Caco-2 (cell line): Measurements from ENCODE around the gene IGFALS. TPM values are rescaled to one million over a fixed set of nuclear protein-coding genes. Genes with fewer than 3 reads are reported as not detected.

ENCODE experiments used
- BruUV-seq: library from RNA; stranded (reverse); fragments of 400-500 nt; replicated peaks from 2 replicates; lab custom pipeline; 2021; lab: Mats Ljungman, UMichigan
- CTCF ChIA-PET: fragments of 300-600 bp; sonication (Branson Sonifier 250); formaldehyde crosslinking; loops from one replicate; lab custom pipeline; 2022; ENCODE audit warnings: antibody characterized with exemption; lab: Charles Lee
- POLR2A ChIA-PET: fragments of 300-600 bp; sonication (Branson Sonifier 250); formaldehyde crosslinking; loops from one replicate; lab custom pipeline; 2022; ENCODE audit warnings: antibody characterized with exemption; lab: Charles Lee
- DNase-seq, 2 experiments: peaks; one replicate each; pipeline versions ENCODE4 v3.0.0 to v3.0.0-alpha.2; 2020 to 2022
- H3K27me3 ChIP-seq: replicated peaks from 2 replicates; pipeline ENCODE4 v1.6.0; 2011; ENCODE audit warnings: low read length; ENCODE audit not compliant: control insufficient read depth, insufficient read depth
- H3K36me3 ChIP-seq: 2 replicates; pipeline ENCODE4 v1.5.1; 2011; ENCODE audit warnings: low read length; ENCODE audit not compliant: control insufficient read depth, insufficient read depth
- H3K4me1 ChIP-seq: fragments of 250-450 bp; sonication (Bioruptor Pico); 2 replicates; pipeline ENCODE4 v1.5.1; 2020; ENCODE audit warnings: mild to moderate bottlenecking
- H3K4me3 ChIP-seq: 2 replicates; pipeline ENCODE4 v1.5.1; 2011; ENCODE audit warnings: low read depth, mild to moderate bottlenecking, control low read depth, low read length
- H3K9me3 ChIP-seq: fragments of 250-450 bp; sonication (Bioruptor Pico); 2 replicates; pipeline ENCODE4 v1.5.1; 2020; ENCODE audit warnings: mild to moderate bottlenecking, moderate library complexity
- H3K27ac Mint-ChIP-seq: one replicate; pipeline ENCODE4 v1.8.0; 2022; ENCODE audit warnings: mixed read lengths; ENCODE audit not compliant: unreplicated experiment
- H3K27me3 Mint-ChIP-seq: one replicate; pipeline ENCODE4 v1.8.0; 2022; ENCODE audit warnings: mixed read lengths; ENCODE audit not compliant: insufficient read depth, unreplicated experiment
- H3K36me3 Mint-ChIP-seq: one replicate; pipeline ENCODE4 v1.8.0; 2022; ENCODE audit warnings: mild to moderate bottlenecking, mixed read lengths; ENCODE audit not compliant: insufficient read depth, unreplicated experiment
- H3K4me1 Mint-ChIP-seq: one replicate; pipeline ENCODE4 v1.8.0; 2022; ENCODE audit warnings: low read depth, mixed read lengths; ENCODE audit not compliant: unreplicated experiment
- H3K4me3 Mint-ChIP-seq: one replicate; pipeline ENCODE4 v1.8.0; 2022; ENCODE audit warnings: mild to moderate bottlenecking, moderate library complexity, mixed read lengths; ENCODE audit not compliant: unreplicated experiment
- H3K9me3 Mint-ChIP-seq: one replicate; pipeline ENCODE4 v1.8.0; 2022; ENCODE audit warnings: mixed read lengths; ENCODE audit not compliant: unreplicated experiment
- CTCF ChIP-seq, 2 experiments: fragments of 200-600 bp in 1 of 2; IDR thresholded peaks; 1 replicate in 1 of 2; 2 replicates in 1 of 2; pipeline versions ENCODE4 v1.5.1 to v1.8.0; 2011 to 2022; ENCODE audit warnings: antibody characterized with exemption in 1 of 2, control low read depth in 1 of 2, inconsistent platforms in 1 of 2, low read depth in 1 of 2, low read length in 1 of 2, mild to moderate bottlenecking in 1 of 2, moderate library complexity in 1 of 2; ENCODE audit not compliant: insufficient read depth in 1 of 2, severe bottlenecking in 1 of 2, unreplicated experiment in 1 of 2
- intact Hi-C: fragments of 100-400 bp; cut with micrococcal nuclease; formaldehyde crosslinking; loops from one replicate; pipeline ENCODE4 v1.10.0; 2022; ENCODE audit not compliant: unreplicated experiment
- total RNA-seq: library from RNA; stranded (reverse); gene quantifications from 2 replicates; pipeline ENCODE4 v1.2.3, GENCODE V29; 2022

The IGFALS gene
- total RNA-seq, 1 experiment from 2014 or later: not detected

- no peak overlapping the region for H3K27ac Mint-ChIP-seq
- no peaks in the 10 kb centered on the region for H3K4me1 Mint-ChIP-seq
- peaks cover 20% of the 10 kb centered on the region for H3K36me3 Mint-ChIP-seq
- Histone ChIP-seq H3K4me1 (no peaks in the 10 kb centered on the region), H3K9me3 (no peaks in the 10 kb centered on the region), H3K27me3 (no peaks in the 10 kb centered on the region), H3K36me3 (no peaks in the 10 kb centered on the region), H3K4me3 (no peak overlapping the region)
- H3K9me3 Mint-ChIP-seq: no peaks in the 10 kb centered on the region
- CTCF ChIA-PET: no interaction called here
- no peaks in the 10 kb centered on the region for H3K27me3 Mint-ChIP-seq
- DNase-seq: no peak
- no peak for TF ChIP-seq CTCF (IDR thresholded peaks at IDR 0.05; ENCODE audit: insufficient read depth in 1 of 2, low read depth in 1 of 2, low read length in 1 of 2, severe bottlenecking in 1 of 2, unreplicated experiment in 1 of 2)
- no peak overlapping the region for H3K4me3 Mint-ChIP-seq
- intact Hi-C loops: no loop called here
- BruUV-seq: no TSS peak
- POLR2A ChIA-PET: no interaction called here
Measured at GRCh38 chr16:1749152-1750117, 44.1 kb downstream of the IGFALS start.

- CTCF ChIA-PET: no interaction called here
- no peaks in the 10 kb centered on the region for H3K36me3 ChIP-seq
Measured at GRCh38 chr16:1747934-1748333, 45.6 kb downstream of the IGFALS start.

DNA sequence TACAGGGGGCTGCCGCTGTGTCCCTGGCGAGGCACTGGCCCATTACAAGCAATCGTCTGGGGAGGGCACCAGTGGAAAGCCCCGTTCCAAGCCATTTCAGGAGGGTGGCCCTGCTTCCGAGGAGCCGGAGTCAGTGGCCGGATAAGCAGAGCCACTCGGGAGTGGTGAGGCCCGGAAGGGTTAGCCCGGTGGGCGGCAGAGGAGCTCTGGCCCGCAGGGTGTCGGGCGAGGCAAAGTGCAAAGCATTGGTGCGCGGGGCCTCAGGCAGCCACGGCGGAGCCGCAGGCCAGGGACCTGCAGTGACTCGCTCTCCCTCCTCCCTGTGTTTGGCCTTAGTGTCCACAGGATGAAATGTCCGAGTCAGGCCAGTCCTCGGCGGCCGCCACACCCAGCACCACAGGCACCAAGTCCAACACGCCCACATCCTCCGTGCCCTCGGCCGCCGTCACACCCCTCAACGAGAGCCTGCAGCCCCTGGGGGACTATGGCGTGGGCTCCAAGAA is 46.8 kb downstream of the IGFALS start:
- DNase-seq: no peak
- no peak for TF ChIP-seq CTCF (IDR thresholded peaks at IDR 0.05; ENCODE audit: insufficient read depth in 1 of 2, low read depth in 1 of 2, low read length in 1 of 2, severe bottlenecking in 1 of 2, unreplicated experiment in 1 of 2)
- H3K36me3 ChIP-seq: no peaks in the 10 kb centered on the region
- Mint-ChIP-seq H3K4me3 (no peak overlapping the region), H3K9me3 (no peaks in the 10 kb centered on the region), H3K27me3 (no peaks in the 10 kb centered on the region), H3K4me1 (no peaks in the 10 kb centered on the region), H3K36me3 (peaks cover 19% of the 10 kb centered on the region), H3K27ac (no peak overlapping the region)
- CTCF ChIA-PET: no interaction called here
- POLR2A ChIA-PET: no interaction called here
- no peaks in the 10 kb centered on the region for H3K27me3 ChIP-seq
- H3K4me3 ChIP-seq: no peak overlapping the region
- no peaks in the 10 kb centered on the region for H3K4me1 ChIP-seq
- H3K9me3 ChIP-seq: no peaks in the 10 kb centered on the region
- no TSS peak for BruUV-seq
- intact Hi-C loops: no loop called here

More at GRCh38 chr16:1747934-1748333, 45.6 kb downstream of the IGFALS start:
- no TSS peak for BruUV-seq
- Mint-ChIP-seq H3K27me3 (no peaks in the 10 kb centered on the region), H3K9me3 (no peaks in the 10 kb centered on the region), H3K4me3 (no peak overlapping the region), H3K4me1 (no peaks in the 10 kb centered on the region), H3K36me3 (peaks cover 14% of the 10 kb centered on the region), H3K27ac (no peak overlapping the region)
- TF ChIP-seq CTCF (IDR thresholded peaks at IDR 0.05; ENCODE audit: insufficient read depth in 1 of 2, low read depth in 1 of 2, low read length in 1 of 2, severe bottlenecking in 1 of 2, unreplicated experiment in 1 of 2): no peak
- intact Hi-C loops: no loop called here
- Histone ChIP-seq H3K4me1 (no peaks in the 10 kb centered on the region), H3K9me3 (no peaks in the 10 kb centered on the region), H3K4me3 (no peak overlapping the region), H3K27me3 (no peaks in the 10 kb centered on the region)
- POLR2A ChIA-PET: no interaction called here
- no peak for DNase-seq
